Measurements from ENCODE around the gene NAALADL1. TPM values are rescaled to one million over a fixed set of nuclear protein-coding genes. Genes with fewer than 3 reads are reported as not detected.
A peak's percentile ranks its signal among the peaks of the same experiment; 100 is the strongest.

The NAALADL1 gene
- total and polyA plus RNA-seq, 9 of the 15 experiments (the other 6 are each of a cell fraction or from before 2014, with no cell fraction given) = 0.06 to 0.72 (median 0.22) TPM; not detected in 4

- Histone ChIP-seq H3K4me2 (ENCODE audit: insufficient read depth, low read length) (no peak overlapping the region), H3K9me3 (replicated peaks; ENCODE audit: control insufficient read depth, insufficient read depth, low read depth, low read length) (no peaks in the 10 kb centered on the region), H3K9me1 (ENCODE audit: control insufficient read depth, insufficient read depth, low read length) (peaks cover 2% of the 10 kb centered on the region), H3K27ac (ENCODE audit: extremely low read depth, low read depth, low read length) (no peak overlapping the region), H2AFZ (ENCODE audit: low read depth, low read length) (no peak overlapping the region), H3K27me3 (ENCODE audit: control insufficient read depth in 2 of 2, insufficient read depth in 2 of 2, low read length in 2 of 2) (no peaks in the 10 kb centered on the region), H3K4me3 (no peak overlapping the region), H3K36me3 (ENCODE audit: control insufficient read depth, insufficient read depth, low read length) (no peaks in the 10 kb centered on the region), H3K4me1 (replicated peaks in 1 of 2; ENCODE audit: control insufficient read depth in 2 of 2, insufficient read depth in 2 of 2, low read length in 2 of 2) (peaks cover 8 to 20% of the 10 kb centered on the region in 2 experiments), H3K9ac (ENCODE audit: insufficient read depth in 1 of 2, low read depth in 2 of 2, low read length in 2 of 2) (peak overlapping the region in 1 of 2 experiments; percentile 90; a peak in 2 of 4 replicates), H4K20me1 (replicated peaks; ENCODE audit: control insufficient read depth, insufficient read depth, low read length) (no peaks in the 10 kb centered on the region), H3K79me2 (ENCODE audit: control insufficient read depth, insufficient read depth, low read length) (no peaks in the 10 kb centered on the region)
- intact Hi-C loops (cut with micrococcal nuclease) (no loop called here), in situ Hi-C loops (cut with MboI) (no loop called here)
- BruUV-seq (replicated peaks) = no TSS peak
- DNase-seq (ENCODE audit: extremely low read depth in 1 of 4, low spot score in 3 of 4) = no peak
- no peak for ATAC-seq
- no peak for TF ChIP-seq NR2F6 (CRISPR knock-in tag; IDR thresholded peaks at IDR 0.05)
- TF ChIP-seq NFIX (CRISPR knock-in tag; IDR thresholded peaks at IDR 0.05; ENCODE audit: low read depth) = no peak
- no peak for TF ChIP-seq HLTF (IDR thresholded peaks at IDR 0.05)
- no peak for TF ChIP-seq ZNF764 (CRISPR knock-in tag; IDR thresholded peaks at IDR 0.05; ENCODE audit: low read depth)
- no peak for TF ChIP-seq NRF1 (conservative IDR thresholded peaks at IDR 0.05 in 1 of 2, IDR thresholded peaks at IDR 0.05 in 1 of 2)
- ChIA-PET POLR2A (interaction anchor here (0.6 kb wide), 1 partner anchor 14 kb away, joined by 4 read pairs; no protein-coding TSS in a partner anchor), CTCF (ENCODE audit: low intra/inter-chr PET ratio) (no interaction called here)
- FAIRE-seq = no peak
- WGBS (ENCODE audit: insufficient coverage, low coverage, missing lambda C conversion rate) = 73% methylated on average over 10 of the region's 10 CpGs
These were observed 9.1 kb upstream of the NAALADL1 start for GRCh38 chr11:65067446-65067845.

- H3K4me2 ChIP-seq (ENCODE audit: insufficient read depth, low read length) = no peak overlapping the region
- ChIA-PET CTCF (ENCODE audit: low intra/inter-chr PET ratio) (no interaction called here), POLR2A (interaction anchor here (0.6 to 1.4 kb wide), 3 partner anchors 9 to 26 kb away, joined by 3 to 6 read pairs (median 4); partner anchors contain the start of gene SAC3D1)
- H3K9me1 ChIP-seq (ENCODE audit: control insufficient read depth, insufficient read depth, low read length) = peaks cover 2% of the 10 kb centered on the region
- intact Hi-C loops (cut with micrococcal nuclease) = no loop called here
- no peaks in the 10 kb centered on the region for H3K9me3 ChIP-seq (replicated peaks; ENCODE audit: control insufficient read depth, insufficient read depth, low read depth, low read length)
- no peak for ATAC-seq
- 77% methylated on average over 3 of the region's 4 CpGs for WGBS (ENCODE audit: insufficient coverage, low coverage, missing lambda C conversion rate)
- H3K79me2 ChIP-seq (ENCODE audit: control insufficient read depth, insufficient read depth, low read length) = no peaks in the 10 kb centered on the region
- no peak for DNase-seq (ENCODE audit: extremely low read depth in 1 of 4, low spot score in 3 of 4)
- H3K27ac ChIP-seq (ENCODE audit: extremely low read depth, low read depth, low read length) = no peak overlapping the region
- in situ Hi-C loops (cut with MboI) = no loop called here
- BruUV-seq (replicated peaks) = no TSS peak
- no peak overlapping the region for H2AFZ ChIP-seq (ENCODE audit: low read depth, low read length)
- H3K27me3 ChIP-seq (ENCODE audit: control insufficient read depth in 2 of 2, insufficient read depth in 2 of 2, low read length in 2 of 2) = no peaks in the 10 kb centered on the region
- no peak overlapping the region for H3K4me3 ChIP-seq
- peaks cover 8 to 20% of the 10 kb centered on the region in 2 experiments for H3K4me1 ChIP-seq (replicated peaks in 1 of 2; ENCODE audit: control insufficient read depth in 2 of 2, insufficient read depth in 2 of 2, low read length in 2 of 2)
- no peaks in the 10 kb centered on the region for H4K20me1 ChIP-seq (replicated peaks; ENCODE audit: control insufficient read depth, insufficient read depth, low read length)
- FAIRE-seq = no peak
- peak overlapping the region in 1 of 2 experiments; percentile 90; a peak in 2 of 4 replicates for H3K9ac ChIP-seq (ENCODE audit: insufficient read depth in 1 of 2, low read depth in 2 of 2, low read length in 2 of 2)
- H3K36me3 ChIP-seq (ENCODE audit: control insufficient read depth, insufficient read depth, low read length) = no peaks in the 10 kb centered on the region
- no peak for TF ChIP-seq ZNF785 (CRISPR knock-in tag; IDR thresholded peaks at IDR 0.05)
- TF ChIP-seq ZNF398 (CRISPR knock-in tag; IDR thresholded peaks at IDR 0.05) = no peak
- TF ChIP-seq PKNOX1 (IDR thresholded peaks at IDR 0.05) = no peak
- TF ChIP-seq NFIX (CRISPR knock-in tag; IDR thresholded peaks at IDR 0.05; ENCODE audit: low read depth) = no peak
- no peak for TF ChIP-seq FOXJ2 (tag; IDR thresholded peaks at IDR 0.05)
These were observed 8.5 kb upstream of the NAALADL1 start for GRCh38 chr11:65066805-65067291.

Data from K562 (cell line).